HepG2 (cell line): ENCODE results near the gene GTF2H4. TPM values are rescaled to one million over a fixed set of nuclear protein-coding genes. Genes with fewer than 3 reads are reported as not detected.

ENCODE experiments used
- DPF2 ChIP-seq: sonication (generic); formaldehyde crosslinking; IDR thresholded peaks from 2 replicates; pipeline ENCODE4 v1.4.0; 2020; ENCODE audit warnings: mild to moderate bottlenecking, low read depth, missing genetic modification reagents, borderline replicate concordance
- ETV5 ChIP-seq: IDR thresholded peaks from 2 replicates; pipeline ENCODE4 v1.6.1; 2018; ENCODE audit warnings: missing biosample characterization, missing genetic modification reagents, inconsistent platforms, borderline replicate concordance
- GTF3A ChIP-seq: sonication (generic); formaldehyde crosslinking; conservative IDR thresholded peaks from 2 replicates; pipeline ENCODE4 v1.4.0; 2020; ENCODE audit warnings: mild to moderate bottlenecking, missing genetic modification reagents
- JDP2 ChIP-seq: sonication (generic); formaldehyde crosslinking; IDR thresholded peaks from 2 replicates; pipeline ENCODE4 v1.8.1; 2022; ENCODE audit warnings: missing genetic modification reagents, borderline replicate concordance
- JUND ChIP-seq: sonication (generic); formaldehyde crosslinking; IDR thresholded peaks from 2 replicates; pipeline ENCODE4 v1.8.0; 2022; ENCODE audit warnings: mild to moderate bottlenecking, missing genetic modification reagents
- KMT2B ChIP-seq: IDR thresholded peaks from 2 replicates; pipeline ENCODE4 v1.6.1; 2016; ENCODE audit warnings: missing genetic modification reagents, missing compliant biosample characterization
- MEIS1 ChIP-seq: sonication (generic); formaldehyde crosslinking; IDR thresholded peaks from 2 replicates; pipeline ENCODE4 v1.9.0; 2021; ENCODE audit warnings: mild to moderate bottlenecking, missing genetic modification reagents, moderate library complexity, borderline replicate concordance
- MXD3 ChIP-seq: IDR thresholded peaks from 2 replicates; pipeline ENCODE4 v1.6.1; 2016; ENCODE audit warnings: mild to moderate bottlenecking, missing biosample characterization, missing genetic modification reagents
- NFE2L1 ChIP-seq: sonication (generic); formaldehyde crosslinking; IDR thresholded peaks from 2 replicates; pipeline ENCODE4 v1.4.0; 2020; ENCODE audit warnings: missing genetic modification reagents, mild to moderate bottlenecking, borderline replicate concordance
- RBFOX2 ChIP-seq: fragments of 200-400 bp; formaldehyde crosslinking; IDR thresholded peaks from 2 replicates; pipeline ENCODE4 v1.6.1; 2017; ENCODE audit warnings: low read depth, mild to moderate bottlenecking, low read length
- RFX1 ChIP-seq: fragments of 450-650 bp; IDR thresholded peaks from 2 replicates; pipeline ENCODE4 v1.6.1; 2017
- ZEB1 ChIP-seq: IDR thresholded peaks from 2 replicates; pipeline ENCODE4 v1.6.1; 2012; ENCODE audit warnings: mild to moderate bottlenecking, low read depth, inconsistent platforms; ENCODE audit not compliant: insufficient replicate concordance
- ZNF431 ChIP-seq: sonication (generic); formaldehyde crosslinking; IDR thresholded peaks from 2 replicates; pipeline ENCODE4 v1.9.0; 2022; ENCODE audit warnings: missing genetic modification reagents, low read depth, mild to moderate bottlenecking, borderline replicate concordance
- ZNF501 ChIP-seq: sonication (generic); formaldehyde crosslinking; IDR thresholded peaks from 2 replicates; pipeline ENCODE4 v1.5.1; 2020; ENCODE audit warnings: mild to moderate bottlenecking, moderate library complexity, missing genetic modification reagents
- ZNF607 ChIP-seq: sonication (generic); formaldehyde crosslinking; IDR thresholded peaks from 2 replicates; pipeline ENCODE4 v1.5.1; 2020; ENCODE audit warnings: missing genetic modification reagents, mild to moderate bottlenecking, borderline replicate concordance
- ZNF75D ChIP-seq: sonication (generic); formaldehyde crosslinking; IDR thresholded peaks from 2 replicates; pipeline ENCODE4 v1.8.1; 2023; ENCODE audit warnings: missing genetic modification reagents, mild to moderate bottlenecking, borderline replicate concordance
- ZNF766 ChIP-seq: sonication (generic); formaldehyde crosslinking; IDR thresholded peaks from 2 replicates; pipeline ENCODE4 v1.5.0; 2020; ENCODE audit warnings: missing genetic modification reagents, borderline replicate concordance
- ZSCAN31 ChIP-seq: sonication (generic); formaldehyde crosslinking; IDR thresholded peaks from 2 replicates; pipeline ENCODE4 v1.5.0; 2020; ENCODE audit warnings: low read depth, mild to moderate bottlenecking, missing genetic modification reagents
- polyA plus RNA-seq, 8 experiments: library from polyadenylated mRNA; depleted of rRNA in 3 of 8; stranded (reverse) in 7 of 8; unstranded in 1 of 8; fragments of >200 nt; fragmentation: Illumina TruSeq in 4 of 8; extraction: Trizol in 4 of 8; gene quantifications; 2 replicates each; pipeline versions ENCODE4 v1.2.1 to v1.2.3, GENCODE V29; 2011 to 2016; ENCODE audit warnings: low read depth in 4 of 8, missing spikeins in 1 of 8, mixed read lengths in 1 of 8; ENCODE audit not compliant: insufficient read depth in 1 of 8
- total RNA-seq, 5 experiments: library from RNA; depleted of rRNA; stranded (reverse); fragments of >200 nt; fragmentation: Illumina TruSeq; extraction: Trizol; gene quantifications; 2 replicates each; pipeline ENCODE4 v1.2.3, GENCODE V29; 2016; ENCODE audit warnings: low read depth in 1 of 5
- TF ChIP-seq, protein P1 (sequence below): IDR thresholded peaks from 2 replicates; pipeline ENCODE4 v1.6.1; 2016; ENCODE audit warnings: missing biosample characterization, missing genetic modification reagents, low read depth
- TF ChIP-seq, protein P2 (sequence below): IDR thresholded peaks from 2 replicates; pipeline ENCODE4 v1.6.1; 2018; ENCODE audit warnings: missing genetic modification reagents, mild to moderate bottlenecking, missing compliant biosample characterization
- TF ChIP-seq, protein P3 (sequence below): sonication (generic); formaldehyde crosslinking; IDR thresholded peaks from 2 replicates; pipeline ENCODE4 v1.5.0; 2020; ENCODE audit warnings: missing genetic modification reagents
- TF ChIP-seq, protein P4 (sequence below): IDR thresholded peaks from 2 replicates; pipeline ENCODE4 v1.6.1; 2012; ENCODE audit warnings: low read length, improper control_type of control experiment

Gene GTF2H4
- total and polyA plus RNA-seq, 2 of the 13 experiments (the other 11 are each of a cell fraction or from before 2014, with no cell fraction given) = 15.9 to 49.3 TPM

- TF ChIP-seq MXD3 = peak; percentile 94
- TF ChIP-seq, protein P1, sequence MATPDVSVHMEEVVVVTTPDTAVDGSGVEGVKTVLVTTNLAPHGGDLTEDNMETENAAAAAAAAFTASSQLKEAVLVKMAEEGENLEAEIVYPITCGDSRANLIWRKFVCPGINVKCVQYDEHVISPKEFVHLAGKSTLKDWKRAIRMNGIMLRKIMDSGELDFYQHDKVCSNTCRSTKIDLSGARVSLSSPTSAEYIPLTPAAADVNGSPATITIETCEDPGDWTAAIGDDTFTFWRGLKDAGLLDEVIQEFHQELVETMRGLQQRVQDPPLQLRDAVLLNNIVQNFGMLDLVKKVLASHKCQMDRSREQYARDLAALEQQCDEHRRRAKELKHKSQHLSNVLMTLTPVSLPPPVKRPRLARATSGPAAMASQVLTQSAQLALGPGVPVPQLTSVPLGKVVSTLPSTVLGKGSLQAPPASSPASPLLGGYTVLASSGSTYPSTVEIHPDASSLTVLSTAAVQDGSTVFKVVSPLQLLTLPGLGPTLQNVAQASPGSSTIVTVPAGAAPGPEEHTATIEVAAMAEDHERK = peak; percentile 62; the same call in 1 of the 2 replicates
- no peak; the same call in 1 of the 2 replicates for TF ChIP-seq ZNF75D (CRISPR knock-in tag)
- TF ChIP-seq RBFOX2 = peak; percentile 99
- peak; percentile 67 for TF ChIP-seq ZNF431 (CRISPR knock-in tag)
- peak; percentile 83 for TF ChIP-seq KMT2B (CRISPR knock-in tag)
- no peak for TF ChIP-seq JUND (CRISPR knock-in tag)
- TF ChIP-seq MEIS1 (CRISPR knock-in tag) = 0 out of 2 replicates have a peak, but pooled peaks have one; percentile 61
- TF ChIP-seq ZEB1 = no peak
- TF ChIP-seq, protein P2, sequence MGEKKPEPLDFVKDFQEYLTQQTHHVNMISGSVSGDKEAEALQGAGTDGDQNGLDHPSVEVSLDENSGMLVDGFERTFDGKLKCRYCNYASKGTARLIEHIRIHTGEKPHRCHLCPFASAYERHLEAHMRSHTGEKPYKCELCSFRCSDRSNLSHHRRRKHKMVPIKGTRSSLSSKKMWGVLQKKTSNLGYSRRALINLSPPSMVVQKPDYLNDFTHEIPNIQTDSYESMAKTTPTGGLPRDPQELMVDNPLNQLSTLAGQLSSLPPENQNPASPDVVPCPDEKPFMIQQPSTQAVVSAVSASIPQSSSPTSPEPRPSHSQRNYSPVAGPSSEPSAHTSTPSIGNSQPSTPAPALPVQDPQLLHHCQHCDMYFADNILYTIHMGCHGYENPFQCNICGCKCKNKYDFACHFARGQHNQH (CRISPR knock-in tag) = peak; percentile 90; the same call in 1 of the 2 replicates
- TF ChIP-seq ZNF607 (CRISPR knock-in tag) = peak; percentile 96
- peak; percentile 6; the same call in 1 of the 2 replicates for TF ChIP-seq NFE2L1
- TF ChIP-seq DPF2 (CRISPR knock-in tag) = no peak
- TF ChIP-seq ETV5 (CRISPR knock-in tag) = peak; percentile 79
- no peak for TF ChIP-seq RFX1
- TF ChIP-seq, protein P3, sequence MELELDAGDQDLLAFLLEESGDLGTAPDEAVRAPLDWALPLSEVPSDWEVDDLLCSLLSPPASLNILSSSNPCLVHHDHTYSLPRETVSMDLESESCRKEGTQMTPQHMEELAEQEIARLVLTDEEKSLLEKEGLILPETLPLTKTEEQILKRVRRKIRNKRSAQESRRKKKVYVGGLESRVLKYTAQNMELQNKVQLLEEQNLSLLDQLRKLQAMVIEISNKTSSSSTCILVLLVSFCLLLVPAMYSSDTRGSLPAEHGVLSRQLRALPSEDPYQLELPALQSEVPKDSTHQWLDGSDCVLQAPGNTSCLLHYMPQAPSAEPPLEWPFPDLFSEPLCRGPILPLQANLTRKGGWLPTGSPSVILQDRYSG = peak; percentile 75; the same call in 1 of the 2 replicates
- TF ChIP-seq ZNF766 = peak; percentile 98
- 0 out of 2 replicates have a peak, but pooled peaks have one; percentile 10 for TF ChIP-seq GTF3A (CRISPR knock-in tag)
- TF ChIP-seq, protein P4, sequence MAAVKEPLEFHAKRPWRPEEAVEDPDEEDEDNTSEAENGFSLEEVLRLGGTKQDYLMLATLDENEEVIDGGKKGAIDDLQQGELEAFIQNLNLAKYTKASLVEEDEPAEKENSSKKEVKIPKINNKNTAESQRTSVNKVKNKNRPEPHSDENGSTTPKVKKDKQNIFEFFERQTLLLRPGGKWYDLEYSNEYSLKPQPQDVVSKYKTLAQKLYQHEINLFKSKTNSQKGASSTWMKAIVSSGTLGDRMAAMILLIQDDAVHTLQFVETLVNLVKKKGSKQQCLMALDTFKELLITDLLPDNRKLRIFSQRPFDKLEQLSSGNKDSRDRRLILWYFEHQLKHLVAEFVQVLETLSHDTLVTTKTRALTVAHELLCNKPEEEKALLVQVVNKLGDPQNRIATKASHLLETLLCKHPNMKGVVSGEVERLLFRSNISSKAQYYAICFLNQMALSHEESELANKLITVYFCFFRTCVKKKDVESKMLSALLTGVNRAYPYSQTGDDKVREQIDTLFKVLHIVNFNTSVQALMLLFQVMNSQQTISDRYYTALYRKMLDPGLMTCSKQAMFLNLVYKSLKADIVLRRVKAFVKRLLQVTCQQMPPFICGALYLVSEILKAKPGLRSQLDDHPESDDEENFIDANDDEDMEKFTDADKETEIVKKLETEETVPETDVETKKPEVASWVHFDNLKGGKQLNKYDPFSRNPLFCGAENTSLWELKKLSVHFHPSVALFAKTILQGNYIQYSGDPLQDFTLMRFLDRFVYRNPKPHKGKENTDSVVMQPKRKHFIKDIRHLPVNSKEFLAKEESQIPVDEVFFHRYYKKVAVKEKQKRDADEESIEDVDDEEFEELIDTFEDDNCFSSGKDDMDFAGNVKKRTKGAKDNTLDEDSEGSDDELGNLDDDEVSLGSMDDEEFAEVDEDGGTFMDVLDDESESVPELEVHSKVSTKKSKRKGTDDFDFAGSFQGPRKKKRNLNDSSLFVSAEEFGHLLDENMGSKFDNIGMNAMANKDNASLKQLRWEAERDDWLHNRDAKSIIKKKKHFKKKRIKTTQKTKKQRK = no peak
- TF ChIP-seq ZSCAN31 (CRISPR knock-in tag) = peak; percentile 99
- TF ChIP-seq ZNF501 (CRISPR knock-in tag) = peak; percentile 98
- no peak for TF ChIP-seq JDP2 (CRISPR knock-in tag)
These were observed 6.3 kb downstream of the GTF2H4 start, which contains the start of gene VARS2 (continued) for GRCh38 chr6:30914076-30914853.
